Liver (tissue), 9 donors: ENCODE results near the gene FERMT1. TPM values are rescaled to one million over a fixed set of nuclear protein-coding genes. Genes with fewer than 3 reads are reported as not detected.

Source experiments
- DNase-seq: peaks from one replicate; pipeline ENCODE4 v3.0.0-alpha.2; 2017; ENCODE audit warnings: low spot score
- H3K27ac ChIP-seq, 2 donors: one replicate each; pipeline ENCODE4 v1.7.0; 2013; ENCODE audit warnings: inconsistent platforms in 2 of 2, low read length in 2 of 2, control low read depth in 1 of 2, low read depth in 1 of 2, mild to moderate bottlenecking in 1 of 2
- H3K27me3 ChIP-seq, 4 donors: one replicate each; pipeline versions ENCODE4 v1.6.1 to v1.7.0; 2013; ENCODE audit warnings: low read length in 3 of 4, inconsistent platforms in 1 of 4, mild to moderate bottlenecking in 1 of 4, moderate library complexity in 1 of 4; ENCODE audit not compliant: control insufficient read depth in 4 of 4, insufficient read depth in 4 of 4
- H3K36me3 ChIP-seq, 4 donors: one replicate each; pipeline versions ENCODE4 v1.6.1 to v1.7.0; 2013; ENCODE audit warnings: low read length in 3 of 4, mild to moderate bottlenecking in 3 of 4, low read depth in 1 of 4, moderate library complexity in 1 of 4; ENCODE audit not compliant: control insufficient read depth in 4 of 4, insufficient read depth in 3 of 4
- H3K4me1 ChIP-seq, 4 donors: one replicate each; pipeline versions ENCODE4 v1.6.1 to v1.7.0; 2013; ENCODE audit warnings: low read length in 3 of 4, mild to moderate bottlenecking in 3 of 4, moderate library complexity in 1 of 4; ENCODE audit not compliant: control insufficient read depth in 4 of 4, insufficient read depth in 4 of 4
- H3K4me3 ChIP-seq, 3 donors: one replicate each; pipeline versions ENCODE4 v1.6.1 to v1.7.0; 2013; ENCODE audit warnings: low read length in 3 of 3, control low read depth in 1 of 3, low read depth in 1 of 3, mild to moderate bottlenecking in 1 of 3
- H3K9ac ChIP-seq, 2 donors: one replicate each; pipeline ENCODE4 v1.7.0; 2013; ENCODE audit warnings: low read length in 2 of 2, mild to moderate bottlenecking in 2 of 2, moderate library complexity in 2 of 2, control low read depth in 1 of 2, low read depth in 1 of 2
- H3K9me3 ChIP-seq, 4 donors: one replicate each; pipeline versions ENCODE4 v1.6.1 to v1.7.0; 2013; ENCODE audit warnings: low read length in 3 of 4; ENCODE audit not compliant: control insufficient read depth in 4 of 4
- EGR1 ChIP-seq, 2 donors: IDR thresholded peaks; 2 replicates each; pipeline ENCODE4 v1.6.1; 2016 to 2018; ENCODE audit warnings: antibody characterized with exemption in 2 of 2, low read depth in 2 of 2
- FOXA1 ChIP-seq: IDR thresholded peaks from 2 replicates; pipeline ENCODE4 v1.6.1; 2016; ENCODE audit warnings: antibody characterized with exemption
- FOXA2 ChIP-seq: IDR thresholded peaks from 2 replicates; pipeline ENCODE4 v1.6.1; 2016; ENCODE audit warnings: antibody characterized with exemption
- HNF4A ChIP-seq, 2 donors: conservative IDR thresholded peaks; 2 replicates each; pipeline ENCODE4 v1.6.1; 2016; ENCODE audit warnings: antibody characterized with exemption in 2 of 2, mild to moderate bottlenecking in 2 of 2
- HNF4G ChIP-seq: IDR thresholded peaks from 2 replicates; pipeline ENCODE4 v1.6.1; 2016; ENCODE audit warnings: antibody characterized with exemption
- NR2F2 ChIP-seq: IDR thresholded peaks from 2 replicates; pipeline ENCODE4 v1.6.1; 2016; ENCODE audit warnings: antibody characterized with exemption
- RAD21 ChIP-seq, 2 donors: IDR thresholded peaks; 2 replicates each; pipeline ENCODE4 v1.6.1; 2016; ENCODE audit warnings: antibody characterized with exemption in 2 of 2, mild to moderate bottlenecking in 2 of 2
- SP1 ChIP-seq: IDR thresholded peaks from 2 replicates; pipeline ENCODE4 v1.6.1; 2018; ENCODE audit warnings: antibody characterized with exemption, mild to moderate bottlenecking
- TAF1 ChIP-seq: conservative IDR thresholded peaks from 2 replicates; pipeline ENCODE4 v1.6.1; 2016; ENCODE audit warnings: antibody characterized with exemption, mild to moderate bottlenecking
- YY1 ChIP-seq: IDR thresholded peaks from 2 replicates; pipeline ENCODE4 v1.6.1; 2016; ENCODE audit warnings: antibody characterized with exemption, mild to moderate bottlenecking
- WGBS: extraction: QIAGEN DNeasy Blood & Tissue Kit; methylation state at CpG from one replicate; pipeline ENCODE4 v1.1.7; 2013; 5-methylcytosine and 5-hydroxymethylcytosine counted together
- polyA plus RNA-seq, 2 donors: library from polyadenylated mRNA; stranded (reverse) in 1 of 2; unstranded in 1 of 2; fragments of 200-250 nt in 1 of 2; fragments of >200 nt in 1 of 2; fragmentation: Nextera tagmentation in 1 of 2; extraction: Ambion mirVana in 1 of 2; gene quantifications; one replicate each; pipeline versions ENCODE4 v1.2.1 to v1.2.3, GENCODE V29; 2013 to 2015
- total RNA-seq, 2 donors: library from RNA; depleted of rRNA; stranded (reverse); fragments of >200 nt; gene quantifications; one replicate each; pipeline ENCODE4 v1.2.3, GENCODE V29; 2014
- TF ChIP-seq, protein P1 (sequence below): IDR thresholded peaks from 2 replicates; pipeline ENCODE4 v1.6.1; 2016; ENCODE audit warnings: antibody characterized with exemption
- TF ChIP-seq, protein P2 (sequence below): fragments of 150-350 bp; IDR thresholded peaks from 2 replicates; pipeline ENCODE4 v1.5.1; 2017; ENCODE audit warnings: improper control_type of control experiment, low read depth, low read length; ENCODE audit not compliant: missing input control
- TF ChIP-seq, protein P3 (sequence below): IDR thresholded peaks from 2 replicates; pipeline ENCODE4 v1.6.1; 2016; ENCODE audit warnings: antibody characterized with exemption
- TF ChIP-seq, protein P4 (sequence below): IDR thresholded peaks from 2 replicates; pipeline ENCODE4 v1.6.1; 2016; ENCODE audit warnings: antibody characterized with exemption, mild to moderate bottlenecking
- donor health status: healthy.
- donor health status: healthy.
- donor health status: healthy.
- donor health status: healthy.
- donor health status: healthy.

Gene FERMT1
- total and polyA plus RNA-seq, 4 donors, result 0.11 to 0.42 (median 0.21) TPM

DNA sequence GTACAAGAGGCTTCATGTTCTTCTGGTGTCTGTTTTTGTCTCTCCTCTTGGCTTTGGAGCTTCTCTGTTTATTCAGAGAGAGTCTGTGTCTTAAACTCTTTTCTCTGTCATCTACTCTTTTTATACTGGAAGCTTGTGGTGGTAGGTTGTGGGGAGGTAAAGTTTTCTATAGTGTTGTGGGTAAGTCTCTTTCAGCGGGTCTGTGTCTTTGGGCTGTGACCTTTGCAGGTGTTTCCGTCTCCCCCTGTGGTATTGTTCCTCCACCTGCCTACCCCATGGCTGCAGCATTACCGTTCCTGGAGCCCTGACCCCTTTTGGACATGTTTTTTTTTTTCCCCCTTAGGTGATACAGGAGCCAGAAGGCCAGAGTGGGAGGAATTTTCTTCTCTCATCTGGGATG lies 37.9 kb upstream of the FERMT1 start:
- H3K9ac ChIP-seq, result no peak overlapping the region
- H3K4me3 ChIP-seq, result no peak overlapping the region
- no peaks in the 10 kb centered on the region for H3K27me3 ChIP-seq
- DNase-seq, result no peak
- H3K9me3 ChIP-seq, result peaks cover 0 to 8% (median 2%) of the 10 kb centered on the region in 4 donors
- H3K36me3 ChIP-seq, result no peaks in the 10 kb centered on the region
- peaks cover 0 to 4% (median 3%) of the 10 kb centered on the region in 4 donors for H3K4me1 ChIP-seq
- WGBS, result 86% methylated on average over 3 of the region's 3 CpGs
- H3K27ac ChIP-seq, result no peak overlapping the region
- no peak for TF ChIP-seq NR2F2
- TF ChIP-seq FOXA2, result no peak
- TF ChIP-seq HNF4A (conservative IDR thresholded peaks at IDR 0.05), result no peak
- TF ChIP-seq FOXA1, result no peak
- TF ChIP-seq TAF1, result no peak
- no peak for TF ChIP-seq HNF4G
- no peak for TF ChIP-seq YY1
- TF ChIP-seq, protein P1, sequence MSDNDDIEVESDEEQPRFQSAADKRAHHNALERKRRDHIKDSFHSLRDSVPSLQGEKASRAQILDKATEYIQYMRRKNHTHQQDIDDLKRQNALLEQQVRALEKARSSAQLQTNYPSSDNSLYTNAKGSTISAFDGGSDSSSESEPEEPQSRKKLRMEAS, result no peak

DNA sequence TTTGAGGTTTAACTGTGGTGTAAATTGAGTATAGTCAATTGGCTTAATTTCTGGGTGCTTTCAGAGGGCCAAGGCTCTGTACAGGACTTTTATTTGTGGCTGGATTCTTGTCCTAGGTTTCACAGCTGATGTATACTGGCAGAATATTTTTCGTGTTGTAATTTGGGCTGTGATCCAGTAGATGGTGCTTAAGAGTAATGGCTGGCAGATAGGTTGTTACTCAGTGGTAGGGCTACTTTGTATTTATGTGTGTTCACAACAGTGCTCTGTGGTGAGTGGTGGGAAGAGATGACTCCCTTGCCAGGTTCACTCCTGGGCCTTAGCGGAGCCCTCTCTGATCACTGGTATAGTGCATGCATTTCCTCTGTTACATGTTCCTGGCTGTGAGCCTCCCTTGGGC lies 34.5 kb upstream of the FERMT1 start:
- peaks cover 0 to 4% (median under 1%) of the 10 kb centered on the region in 4 donors for H3K4me1 ChIP-seq
- H3K9me3 ChIP-seq, result peaks cover 0 to 8% (median 2%) of the 10 kb centered on the region in 4 donors
- TF ChIP-seq TAF1 (no peak), YY1 (no peak), RAD21 (IDR thresholded peaks at IDR 0.05) (peak in 1 of 2 donors; percentile 32)
- H3K4me3 ChIP-seq, result no peak overlapping the region
- no peak overlapping the region for H3K9ac ChIP-seq
- DNase-seq, result no peak
- 85% methylated on average over 2 of the region's 2 CpGs for WGBS
- H3K27me3 ChIP-seq, result no peaks in the 10 kb centered on the region
- H3K27ac ChIP-seq, result no peak overlapping the region
- H3K36me3 ChIP-seq, result no peaks in the 10 kb centered on the region

DNA sequence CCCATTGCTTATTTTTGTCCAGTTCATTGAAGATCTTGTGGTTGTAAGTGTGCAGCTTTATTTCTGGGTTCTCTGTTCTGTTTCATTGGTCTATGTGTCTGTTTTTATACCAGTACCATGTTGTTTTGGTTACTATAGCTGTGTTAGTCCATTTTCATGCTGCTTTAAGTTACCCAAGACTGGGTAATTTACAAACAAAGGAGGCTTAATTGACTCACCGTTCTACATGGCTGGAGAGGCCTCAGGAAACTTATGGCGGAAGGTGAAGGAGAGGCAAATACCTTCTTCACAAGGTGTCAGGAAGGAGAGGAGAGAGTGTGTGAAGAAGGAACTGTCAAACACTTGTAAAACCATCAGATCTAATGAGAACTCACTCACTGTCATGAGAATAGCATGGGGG lies 29.9 kb upstream of the FERMT1 start:
- Histone ChIP-seq H3K27ac (no peak overlapping the region), H3K9ac (no peak overlapping the region), H3K4me1 (no peaks in the 10 kb centered on the region), H3K4me3 (no peak overlapping the region), H3K36me3 (no peaks in the 10 kb centered on the region), H3K27me3 (no peaks in the 10 kb centered on the region), H3K9me3 (peaks cover 0 to 8% (median 2%) of the 10 kb centered on the region in 4 donors)
- WGBS, result 66% methylated on average over 2 of the region's 2 CpGs
- no peak for DNase-seq
- TF ChIP-seq RAD21 (IDR thresholded peaks at IDR 0.05), result no peak
- TF ChIP-seq FOXA1, result no peak
- TF ChIP-seq, protein P2, sequence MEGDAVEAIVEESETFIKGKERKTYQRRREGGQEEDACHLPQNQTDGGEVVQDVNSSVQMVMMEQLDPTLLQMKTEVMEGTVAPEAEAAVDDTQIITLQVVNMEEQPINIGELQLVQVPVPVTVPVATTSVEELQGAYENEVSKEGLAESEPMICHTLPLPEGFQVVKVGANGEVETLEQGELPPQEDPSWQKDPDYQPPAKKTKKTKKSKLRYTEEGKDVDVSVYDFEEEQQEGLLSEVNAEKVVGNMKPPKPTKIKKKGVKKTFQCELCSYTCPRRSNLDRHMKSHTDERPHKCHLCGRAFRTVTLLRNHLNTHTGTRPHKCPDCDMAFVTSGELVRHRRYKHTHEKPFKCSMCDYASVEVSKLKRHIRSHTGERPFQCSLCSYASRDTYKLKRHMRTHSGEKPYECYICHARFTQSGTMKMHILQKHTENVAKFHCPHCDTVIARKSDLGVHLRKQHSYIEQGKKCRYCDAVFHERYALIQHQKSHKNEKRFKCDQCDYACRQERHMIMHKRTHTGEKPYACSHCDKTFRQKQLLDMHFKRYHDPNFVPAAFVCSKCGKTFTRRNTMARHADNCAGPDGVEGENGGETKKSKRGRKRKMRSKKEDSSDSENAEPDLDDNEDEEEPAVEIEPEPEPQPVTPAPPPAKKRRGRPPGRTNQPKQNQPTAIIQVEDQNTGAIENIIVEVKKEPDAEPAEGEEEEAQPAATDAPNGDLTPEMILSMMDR, result no peak
- no peak for TF ChIP-seq FOXA2
- TF ChIP-seq HNF4A (conservative IDR thresholded peaks at IDR 0.05), result no peak

DNA sequence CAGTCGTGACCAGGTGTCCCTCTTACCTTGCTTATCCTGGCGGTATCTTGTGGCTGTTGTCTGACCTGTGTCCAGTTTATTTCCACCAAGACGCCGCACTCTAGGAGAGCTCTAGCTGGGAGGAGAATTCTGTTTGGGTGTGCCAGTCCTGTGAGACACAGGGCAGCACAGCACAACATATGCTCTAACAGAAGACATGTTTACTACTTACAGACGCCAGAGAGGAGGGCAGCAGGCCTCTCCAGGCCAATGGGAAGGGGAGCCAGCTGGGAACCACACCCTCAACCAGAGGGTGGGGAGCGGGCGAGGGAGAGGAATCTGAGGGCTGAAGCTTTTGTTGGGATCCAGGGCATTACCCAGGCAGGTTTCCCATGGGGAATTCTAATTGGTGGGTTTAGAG lies 25.2 kb upstream of the FERMT1 start:
- no peak overlapping the region for H3K27ac ChIP-seq
- no peaks in the 10 kb centered on the region for H3K27me3 ChIP-seq
- H3K9me3 ChIP-seq, result no peaks in the 10 kb centered on the region
- TF ChIP-seq EGR1 (IDR thresholded peaks at IDR 0.05; ENCODE audit: low read depth in 2 of 2), result no peak
- TF ChIP-seq, protein P3, sequence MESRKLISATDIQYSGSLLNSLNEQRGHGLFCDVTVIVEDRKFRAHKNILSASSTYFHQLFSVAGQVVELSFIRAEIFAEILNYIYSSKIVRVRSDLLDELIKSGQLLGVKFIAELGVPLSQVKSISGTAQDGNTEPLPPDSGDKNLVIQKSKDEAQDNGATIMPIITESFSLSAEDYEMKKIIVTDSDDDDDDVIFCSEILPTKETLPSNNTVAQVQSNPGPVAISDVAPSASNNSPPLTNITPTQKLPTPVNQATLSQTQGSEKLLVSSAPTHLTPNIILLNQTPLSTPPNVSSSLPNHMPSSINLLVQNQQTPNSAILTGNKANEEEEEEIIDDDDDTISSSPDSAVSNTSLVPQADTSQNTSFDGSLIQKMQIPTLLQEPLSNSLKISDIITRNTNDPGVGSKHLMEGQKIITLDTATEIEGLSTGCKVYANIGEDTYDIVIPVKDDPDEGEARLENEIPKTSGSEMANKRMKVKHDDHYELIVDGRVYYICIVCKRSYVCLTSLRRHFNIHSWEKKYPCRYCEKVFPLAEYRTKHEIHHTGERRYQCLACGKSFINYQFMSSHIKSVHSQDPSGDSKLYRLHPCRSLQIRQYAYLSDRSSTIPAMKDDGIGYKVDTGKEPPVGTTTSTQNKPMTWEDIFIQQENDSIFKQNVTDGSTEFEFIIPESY, result no peak
- no peak for TF ChIP-seq HNF4G
- TF ChIP-seq, protein P4, sequence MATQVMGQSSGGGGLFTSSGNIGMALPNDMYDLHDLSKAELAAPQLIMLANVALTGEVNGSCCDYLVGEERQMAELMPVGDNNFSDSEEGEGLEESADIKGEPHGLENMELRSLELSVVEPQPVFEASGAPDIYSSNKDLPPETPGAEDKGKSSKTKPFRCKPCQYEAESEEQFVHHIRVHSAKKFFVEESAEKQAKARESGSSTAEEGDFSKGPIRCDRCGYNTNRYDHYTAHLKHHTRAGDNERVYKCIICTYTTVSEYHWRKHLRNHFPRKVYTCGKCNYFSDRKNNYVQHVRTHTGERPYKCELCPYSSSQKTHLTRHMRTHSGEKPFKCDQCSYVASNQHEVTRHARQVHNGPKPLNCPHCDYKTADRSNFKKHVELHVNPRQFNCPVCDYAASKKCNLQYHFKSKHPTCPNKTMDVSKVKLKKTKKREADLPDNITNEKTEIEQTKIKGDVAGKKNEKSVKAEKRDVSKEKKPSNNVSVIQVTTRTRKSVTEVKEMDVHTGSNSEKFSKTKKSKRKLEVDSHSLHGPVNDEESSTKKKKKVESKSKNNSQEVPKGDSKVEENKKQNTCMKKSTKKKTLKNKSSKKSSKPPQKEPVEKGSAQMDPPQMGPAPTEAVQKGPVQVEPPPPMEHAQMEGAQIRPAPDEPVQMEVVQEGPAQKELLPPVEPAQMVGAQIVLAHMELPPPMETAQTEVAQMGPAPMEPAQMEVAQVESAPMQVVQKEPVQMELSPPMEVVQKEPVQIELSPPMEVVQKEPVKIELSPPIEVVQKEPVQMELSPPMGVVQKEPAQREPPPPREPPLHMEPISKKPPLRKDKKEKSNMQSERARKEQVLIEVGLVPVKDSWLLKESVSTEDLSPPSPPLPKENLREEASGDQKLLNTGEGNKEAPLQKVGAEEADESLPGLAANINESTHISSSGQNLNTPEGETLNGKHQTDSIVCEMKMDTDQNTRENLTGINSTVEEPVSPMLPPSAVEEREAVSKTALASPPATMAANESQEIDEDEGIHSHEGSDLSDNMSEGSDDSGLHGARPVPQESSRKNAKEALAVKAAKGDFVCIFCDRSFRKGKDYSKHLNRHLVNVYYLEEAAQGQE, result no peak
- no peak for TF ChIP-seq SP1
- no peak overlapping the region for H3K4me3 ChIP-seq
- no peak for DNase-seq
- no peak overlapping the region for H3K9ac ChIP-seq
- no peaks in the 10 kb centered on the region for H3K36me3 ChIP-seq
- WGBS, result 93% methylated on average over 7 of the region's 7 CpGs
- H3K4me1 ChIP-seq, result no peaks in the 10 kb centered on the region
